Endothelial cell of hepatic sinusoid (primary cell): ENCODE measurements around the gene SKP2.
"Not testable (repeated sequence)": the region's sequence is repeated elsewhere in the genome, so short reads cannot be mapped to it uniquely, and the experiment has no call there.

Experiments
- in situ Hi-C: cut with HindIII; loops from 2 replicates; pipeline ENCODE4 v1.10.0; 2017; ENCODE audit warnings: low sequenced_read_pairs

SKP2 gene

DNA sequence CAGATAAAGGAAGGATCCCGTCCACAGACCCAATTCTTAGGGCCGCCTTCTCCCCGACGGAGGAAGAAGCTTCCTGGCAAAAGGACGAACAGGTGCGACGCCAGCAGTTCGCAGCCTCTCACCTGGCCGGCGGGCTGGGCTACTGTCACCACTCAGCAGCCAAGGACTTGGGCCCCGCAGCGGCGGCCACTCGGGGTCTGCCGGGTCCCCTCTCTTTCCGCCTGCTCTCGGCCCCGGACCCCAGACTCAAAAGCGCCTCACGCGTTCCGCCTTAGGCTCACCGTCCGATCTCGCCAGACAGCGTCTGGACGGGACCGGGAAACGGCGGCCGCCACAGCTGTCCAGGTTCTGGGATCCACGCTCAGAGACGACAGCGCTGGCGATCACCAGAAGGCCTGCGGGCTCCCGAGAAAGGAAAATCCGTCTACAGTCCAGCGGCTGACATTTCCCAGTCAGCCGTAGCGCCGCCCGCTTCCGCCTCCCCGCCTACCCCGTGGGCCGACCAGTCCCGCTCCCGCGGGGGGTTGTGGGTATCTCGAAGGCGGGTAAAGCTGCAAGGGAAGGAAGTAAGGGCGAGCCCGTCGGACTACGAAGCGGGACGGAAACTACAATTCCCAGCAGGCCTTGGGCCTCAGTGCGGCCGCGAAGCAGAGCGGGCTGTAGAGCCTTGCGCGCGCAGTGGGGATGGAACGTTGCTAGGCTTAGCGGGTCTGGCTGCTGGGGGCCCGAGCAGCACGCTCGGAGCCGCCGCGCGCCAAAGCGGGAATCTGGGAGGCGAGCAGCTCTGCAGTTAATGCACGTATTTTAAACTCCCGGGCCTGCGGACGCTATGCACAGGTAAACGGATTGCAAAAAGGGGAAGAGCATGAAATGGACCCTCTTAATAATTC, at the start of gene SKP2, which contains the start of gene LMBRD2:
SKP2 (plus strand) TSS at position 678 of the 890 bp plus-strand sequence; CDS start at position 830, 152 bp downstream.
LMBRD2 (minus strand) TSS at position 454 of the 890 bp plus-strand sequence. CDS start 8,538 bp downstream, outside the sequence.
- in situ Hi-C loops, result loop anchor here (5.0 kb wide), 1 partner anchor 59 kb away; no protein-coding TSS in a partner anchor

DNA sequence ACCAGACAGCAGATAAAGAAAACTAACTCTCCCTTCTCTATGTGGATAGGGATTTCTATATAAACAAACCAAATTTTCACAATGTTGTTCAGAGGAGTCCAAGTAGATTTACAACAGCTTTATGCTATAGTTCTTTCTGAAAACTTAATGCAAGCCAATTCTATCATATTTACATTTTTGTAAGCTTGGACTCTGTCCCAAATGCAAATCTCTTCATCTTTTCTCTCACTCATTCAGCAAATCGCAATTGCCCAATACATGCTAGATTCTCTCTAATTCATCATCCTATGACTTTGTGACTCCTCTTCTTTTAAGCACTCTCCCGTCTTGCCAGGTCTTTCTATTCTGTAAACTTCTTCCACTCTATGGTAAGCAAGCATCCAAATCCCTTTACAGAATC, 46.1 kb upstream of the SKP2 start:
- in situ Hi-C loops, result no loop called here

DNA sequence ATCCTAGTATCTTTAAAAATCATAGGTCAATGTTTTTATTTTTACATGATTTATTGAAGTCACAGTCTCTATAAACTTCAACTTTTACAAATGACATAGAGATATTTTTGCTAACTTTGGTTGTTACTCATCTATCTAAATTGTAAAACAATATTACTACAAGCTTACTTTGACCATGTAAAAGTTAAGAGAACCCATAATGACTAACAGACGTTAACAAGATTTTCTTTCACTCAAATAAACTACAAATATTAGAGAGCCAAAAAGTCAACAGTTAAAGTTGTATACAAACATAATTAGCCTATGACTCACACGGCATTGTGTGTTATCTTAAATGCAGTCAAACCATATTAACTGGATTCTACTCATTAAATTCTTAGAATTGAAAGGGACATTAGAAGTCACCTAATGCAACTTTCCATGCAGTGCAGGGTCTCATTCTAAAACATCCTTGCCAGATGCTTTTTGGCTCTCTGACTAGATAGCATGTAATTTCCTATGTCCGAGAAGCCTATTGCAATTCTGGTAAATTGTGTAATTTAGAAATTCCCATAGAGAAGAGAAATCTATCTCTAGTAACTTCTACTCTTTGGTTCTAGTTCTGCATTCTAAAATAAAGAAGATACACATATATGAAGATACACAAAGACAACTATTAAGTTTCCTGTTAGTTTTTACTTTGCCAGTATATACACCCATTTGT, 43.0 kb upstream of the SKP2 start:
- in situ Hi-C loops, result no loop called here

DNA sequence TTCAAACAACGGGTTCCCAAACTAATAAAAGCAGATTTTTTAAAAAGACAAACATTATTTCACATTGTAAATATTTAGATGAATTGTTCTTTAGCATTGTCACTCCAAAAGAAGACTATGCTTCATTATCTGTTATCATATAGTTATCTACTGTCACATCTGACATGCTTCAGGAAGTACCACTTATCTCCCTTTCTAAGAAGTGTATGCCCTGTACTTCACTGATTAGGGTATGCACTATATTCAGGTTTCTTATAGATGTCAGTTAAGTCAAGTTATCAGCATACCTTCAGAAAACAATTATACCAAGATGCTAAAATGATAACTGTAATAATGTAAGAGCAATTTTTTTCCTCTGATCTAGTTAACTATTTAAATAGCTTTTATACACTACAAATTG, 40.7 kb upstream of the SKP2 start:
- in situ Hi-C loops, result no loop called here

DNA sequence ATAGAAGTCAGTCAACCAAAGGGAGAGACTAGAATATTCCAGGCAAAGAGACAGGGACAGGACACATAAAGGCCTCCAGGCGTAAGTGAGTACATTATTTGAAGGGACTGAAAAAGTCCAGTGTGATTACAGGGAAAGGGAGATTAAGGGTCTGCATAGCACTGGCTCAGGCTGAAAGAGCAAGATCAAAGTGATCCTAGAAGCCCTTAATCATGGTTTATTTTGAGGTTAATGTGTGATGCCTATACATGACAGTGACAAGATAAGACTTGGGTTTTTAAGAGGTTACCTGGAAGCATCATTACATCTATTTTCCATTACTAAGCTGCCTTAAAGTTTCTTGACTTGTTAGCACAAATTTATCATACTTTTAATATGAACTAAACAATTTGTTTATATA, 26.0 kb upstream of the SKP2 start:
- in situ Hi-C loops, result no loop called here

DNA sequence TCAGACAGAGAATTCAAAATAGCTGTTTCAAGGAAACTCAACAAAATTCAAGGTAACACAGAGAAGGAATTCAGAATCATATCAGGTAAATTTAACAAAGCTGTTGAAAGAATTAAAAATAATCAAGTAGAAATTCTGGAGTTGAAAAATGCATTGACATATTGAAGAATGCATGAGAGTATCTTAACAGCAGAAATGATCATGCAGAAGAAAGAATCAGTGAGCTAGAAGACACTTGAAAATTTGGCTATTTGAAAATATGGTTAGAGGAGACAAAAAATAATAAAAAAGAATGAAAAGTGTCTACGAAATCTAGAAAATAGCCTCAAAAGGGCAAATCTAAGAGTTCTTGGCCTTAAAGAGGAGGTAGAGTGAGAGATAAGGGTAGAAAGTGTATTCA, 23.1 kb upstream of the SKP2 start:
- in situ Hi-C loops, result no loop called here

DNA sequence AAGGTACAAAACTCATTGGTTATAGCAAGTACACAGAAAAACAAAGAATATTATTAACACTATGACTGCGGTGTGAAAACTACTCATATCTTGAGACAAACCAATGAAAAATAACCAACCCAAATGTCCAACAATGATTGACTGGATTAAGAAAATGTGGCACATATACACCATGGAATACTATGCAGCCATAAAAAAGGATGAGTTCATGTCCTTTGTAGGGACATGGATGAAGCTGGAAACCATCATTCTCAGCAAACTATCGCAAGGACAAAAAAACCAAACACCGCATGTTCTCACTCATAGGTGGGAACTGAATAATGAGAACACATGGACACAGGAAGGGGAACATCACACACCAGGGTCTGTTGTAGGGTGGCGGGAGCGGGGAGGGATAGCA, 22.2 kb upstream of the SKP2 start:
- in situ Hi-C loops, result not testable (repeated sequence)

DNA sequence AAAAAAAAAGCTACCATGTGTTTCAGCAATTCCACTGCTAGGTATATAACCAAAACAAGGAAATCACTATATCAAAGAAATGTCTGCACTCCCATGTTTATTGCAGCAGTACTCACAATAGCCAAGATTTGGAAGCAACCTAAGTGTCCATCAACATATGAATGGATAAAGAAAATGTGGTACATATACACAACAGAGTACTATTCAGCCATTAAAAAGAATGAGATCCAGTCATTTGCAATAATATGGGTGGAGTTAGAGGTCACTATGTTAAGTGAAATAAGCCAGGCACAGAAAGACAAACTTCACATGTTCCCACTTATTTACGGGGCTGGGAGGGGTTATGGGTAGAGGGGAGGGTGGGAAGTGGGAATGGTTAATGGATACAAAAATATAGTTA, 18.9 kb upstream of the SKP2 start:
- in situ Hi-C loops, result not testable (repeated sequence)

DNA sequence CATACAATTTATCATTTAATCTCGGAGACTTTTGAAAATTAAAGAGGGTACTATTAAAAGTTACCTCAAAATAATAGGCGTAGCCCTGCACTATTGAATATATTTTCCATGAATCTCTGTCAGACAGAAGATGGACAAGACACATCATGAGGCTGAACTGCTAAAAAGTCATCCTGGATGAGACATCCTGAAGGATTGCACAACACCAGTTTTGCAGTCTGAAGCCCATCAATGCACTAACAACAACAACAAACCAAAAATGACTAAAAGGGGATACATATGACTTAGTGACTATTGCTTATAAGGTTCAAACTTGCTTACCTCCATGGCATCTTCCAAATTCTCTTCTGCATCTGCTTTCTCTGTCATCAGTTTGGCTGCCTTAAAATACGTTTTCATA, 15.9 kb upstream of the SKP2 start:
- in situ Hi-C loops, result no loop called here

DNA sequence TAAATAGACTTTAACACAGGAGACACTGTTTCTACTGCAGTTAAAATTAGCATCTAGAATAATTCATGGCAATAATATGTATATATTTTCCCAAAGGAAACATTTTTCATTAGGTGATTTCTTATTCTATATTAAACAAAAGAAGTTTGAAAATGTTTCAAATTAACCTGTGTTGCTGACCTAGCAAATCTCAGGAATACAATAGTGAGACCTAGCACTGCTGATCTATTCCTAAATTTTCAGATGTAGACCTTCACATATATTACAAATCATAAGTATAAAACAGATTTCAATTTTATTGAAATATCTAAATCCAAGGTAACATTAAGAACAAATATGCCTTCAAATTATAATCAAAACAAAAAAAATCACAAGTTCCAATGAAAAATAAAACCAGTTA, 15.3 kb upstream of the SKP2 start:
- in situ Hi-C loops, result no loop called here

DNA sequence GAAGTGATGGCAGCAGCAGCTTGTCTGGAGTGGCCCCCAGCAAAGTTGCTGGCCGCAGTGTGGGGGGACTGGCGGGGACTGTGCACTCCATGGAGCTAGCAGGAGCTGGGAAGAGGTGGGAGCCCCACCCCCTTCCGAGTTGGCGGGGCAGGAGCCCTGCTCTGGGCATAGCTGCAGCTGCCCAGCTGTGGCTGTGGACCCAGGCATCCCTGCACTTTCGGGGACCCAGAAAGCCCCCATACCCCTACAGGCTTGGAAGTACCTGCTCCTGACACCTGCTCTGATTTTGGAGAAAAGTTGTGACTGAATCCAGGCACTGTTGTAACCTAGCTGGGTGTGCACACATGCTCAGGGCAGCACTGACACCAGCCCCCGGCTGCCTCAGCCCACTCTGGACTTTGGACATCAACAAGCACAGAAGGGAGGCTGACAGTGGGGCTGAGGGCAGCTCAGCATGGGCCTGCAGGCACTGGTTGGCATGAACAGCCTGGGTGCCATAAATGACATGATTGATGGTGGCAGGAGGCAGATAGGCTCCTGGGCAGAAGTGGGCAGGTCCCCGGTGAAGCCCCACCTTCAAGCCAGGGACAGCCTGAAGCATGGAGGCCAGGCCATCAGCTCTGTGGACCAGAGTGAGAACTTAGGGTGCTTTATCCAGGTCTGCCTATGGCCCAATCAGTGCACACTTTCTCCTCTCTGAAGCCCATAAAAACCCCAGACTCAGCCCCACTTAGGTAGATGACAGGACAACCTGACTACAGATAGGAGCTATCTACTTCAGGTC, 12.8 kb upstream of the SKP2 start:
- in situ Hi-C loops, result no loop called here

DNA sequence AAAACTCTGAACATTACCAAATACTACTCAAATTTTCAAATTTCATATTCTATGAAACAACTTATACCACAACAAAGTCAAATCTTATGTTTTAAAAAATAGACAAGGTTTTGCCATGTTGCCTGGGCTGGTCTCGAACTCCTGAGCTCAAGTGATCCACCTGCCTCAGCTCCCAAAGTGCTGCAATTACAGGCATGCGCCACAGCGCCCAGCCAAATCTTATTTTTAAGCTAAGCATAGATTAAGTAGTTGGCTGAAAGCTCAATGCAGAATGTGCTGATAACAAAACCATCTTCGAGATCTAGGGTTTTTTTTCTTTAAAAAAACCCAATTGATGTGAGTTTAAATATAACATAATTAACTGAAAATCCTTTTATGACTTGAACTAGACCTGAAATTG, 6.6 kb upstream of the SKP2 start:
- in situ Hi-C loops, result no loop called here

DNA sequence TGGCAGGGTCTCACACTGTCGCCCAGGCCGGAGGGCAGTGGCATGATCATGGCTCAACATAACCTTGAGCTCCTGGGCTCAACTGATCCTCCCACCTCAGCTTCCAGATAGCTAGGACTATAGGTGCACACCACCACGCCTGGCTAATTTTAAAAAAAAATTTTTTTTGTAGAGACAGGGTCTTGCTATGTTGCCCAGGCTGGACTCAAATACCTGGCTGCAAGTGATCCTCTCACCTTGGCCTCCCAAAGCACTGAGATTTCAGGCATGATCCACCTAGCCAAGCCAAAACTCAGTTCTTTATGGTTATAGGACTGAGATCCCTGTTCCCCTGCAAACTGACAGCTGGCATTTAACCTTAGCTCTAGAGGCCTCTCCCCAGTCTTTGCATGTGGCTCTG, 5.5 kb upstream of the SKP2 start:
- in situ Hi-C loops, result no loop called here

DNA sequence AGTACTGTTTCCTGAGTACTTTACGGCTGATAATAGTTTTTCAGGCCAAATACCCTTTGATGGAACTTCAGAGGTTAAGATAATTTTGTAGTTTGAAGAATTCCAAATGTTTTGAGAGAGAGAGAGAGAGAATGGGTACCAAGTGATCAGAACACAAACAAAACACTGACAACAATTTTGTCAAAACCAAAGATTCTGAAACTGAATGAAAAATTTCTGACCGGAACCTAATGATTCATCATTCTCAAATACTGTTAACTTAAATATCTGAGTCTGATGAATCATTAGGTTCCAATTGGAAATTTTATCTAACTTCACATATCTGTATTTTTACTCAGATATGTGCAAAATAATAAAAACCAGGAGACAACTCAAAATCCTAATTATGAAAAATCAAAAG, 4.2 kb upstream of the SKP2 start:
- in situ Hi-C loops, result no loop called here

DNA sequence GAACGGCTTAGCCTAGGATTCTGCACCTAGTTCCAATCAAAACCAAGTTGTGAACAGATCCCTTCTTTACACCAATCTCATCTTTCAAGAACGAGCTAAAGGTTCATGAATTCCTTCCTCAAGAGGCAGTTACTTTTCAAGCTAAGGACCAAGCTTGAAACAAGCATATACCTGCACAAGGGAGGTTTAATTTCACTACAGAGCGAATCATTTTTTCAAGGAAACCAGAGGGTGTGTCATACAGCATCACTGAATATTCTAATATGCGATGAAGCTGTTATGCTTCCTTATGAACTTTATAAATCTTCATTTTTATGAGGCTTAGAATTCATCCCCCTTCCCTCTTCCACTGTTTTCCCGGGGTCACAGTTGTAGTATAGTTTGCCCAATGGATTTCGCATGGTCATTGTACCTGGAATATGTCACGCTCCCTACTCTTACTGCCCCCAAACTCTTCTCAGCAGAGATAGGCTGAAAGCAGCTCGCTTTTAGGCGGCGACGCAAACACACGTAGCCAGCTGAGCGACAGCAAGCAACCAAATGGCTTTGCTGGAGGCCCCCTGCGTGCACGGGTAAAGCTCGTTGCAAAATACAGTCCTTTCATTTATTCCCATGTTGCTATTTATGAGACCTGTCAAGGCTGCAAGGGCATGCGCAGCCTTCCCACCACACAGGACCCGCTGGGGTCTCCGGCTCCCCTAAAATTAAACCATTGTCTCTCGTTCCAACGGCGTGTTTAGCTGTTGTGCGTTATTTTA, 1.1 kb upstream of the SKP2 start:
- in situ Hi-C loops, result loop anchor here (5.0 kb wide), 1 partner anchor 59 kb away; no protein-coding TSS in a partner anchor

DNA sequence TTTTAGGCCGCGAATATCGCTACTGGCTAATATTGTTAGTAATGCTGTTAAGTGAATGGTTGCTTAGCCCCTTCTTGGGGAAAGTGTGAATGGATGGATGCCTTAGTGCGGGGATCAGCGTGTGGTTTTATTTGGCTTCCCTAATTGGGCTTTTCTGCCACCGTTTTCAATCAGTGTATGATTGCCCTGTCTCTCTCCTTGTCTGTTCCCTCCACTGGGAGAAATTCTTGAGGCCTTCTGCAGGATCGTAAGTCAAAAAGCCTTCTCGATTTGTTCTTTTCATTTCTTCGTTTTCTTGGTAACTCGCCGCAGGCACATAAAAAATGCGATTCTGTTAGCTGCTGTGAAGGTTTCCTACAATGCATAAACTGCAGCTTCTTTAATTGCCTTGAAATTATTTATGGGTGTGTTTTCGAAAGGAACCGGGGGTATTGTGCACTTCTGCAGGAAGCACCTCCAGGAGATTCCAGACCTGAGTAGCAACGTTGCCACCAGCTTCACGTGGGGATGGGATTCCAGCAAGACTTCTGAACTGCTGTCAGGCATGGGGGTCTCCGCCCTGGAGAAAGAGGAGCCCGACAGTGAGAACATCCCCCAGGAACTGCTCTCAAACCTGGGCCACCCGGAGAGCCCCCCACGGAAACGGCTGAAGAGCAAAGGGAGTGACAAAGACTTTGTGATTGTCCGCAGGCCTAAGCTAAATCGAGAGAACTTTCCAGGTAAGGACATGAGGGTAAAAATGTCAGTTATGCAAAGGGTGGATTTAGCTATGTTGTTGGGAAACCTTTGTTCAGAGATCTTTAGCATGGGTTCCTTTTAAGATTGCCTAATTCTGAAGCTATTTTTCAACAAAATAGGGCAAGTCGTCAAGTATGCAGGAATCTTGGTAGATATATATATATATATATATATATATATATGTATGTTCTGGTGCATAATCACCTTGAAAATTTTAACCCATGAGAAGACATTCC, 700 bp downstream of the SKP2 start:
- in situ Hi-C loops, result loop anchor here (5.0 kb wide), 1 partner anchor 60 kb away; no protein-coding TSS in a partner anchor

DNA sequence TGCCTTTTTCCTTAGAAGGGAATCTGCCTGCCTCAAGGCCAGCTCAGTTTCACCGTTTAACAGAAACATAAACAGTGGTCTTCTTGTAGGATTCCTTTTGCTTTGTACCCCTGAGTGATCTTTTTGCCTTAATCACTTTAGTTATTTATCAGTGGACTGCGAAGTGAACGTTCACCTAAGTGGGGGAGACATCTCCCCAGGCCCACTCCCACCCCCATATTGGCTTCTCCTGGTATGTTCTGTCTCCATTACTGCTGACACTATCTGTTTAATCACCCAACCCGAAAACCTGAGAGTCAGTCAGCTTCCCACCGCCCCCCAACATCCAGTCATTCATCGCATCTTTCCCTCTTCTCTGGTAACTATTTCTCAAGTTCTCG, 1.4 kb downstream of the SKP2 start:
- in situ Hi-C loops, result loop anchor here (5.0 kb wide), 1 partner anchor 61 kb away; no protein-coding TSS in a partner anchor

DNA sequence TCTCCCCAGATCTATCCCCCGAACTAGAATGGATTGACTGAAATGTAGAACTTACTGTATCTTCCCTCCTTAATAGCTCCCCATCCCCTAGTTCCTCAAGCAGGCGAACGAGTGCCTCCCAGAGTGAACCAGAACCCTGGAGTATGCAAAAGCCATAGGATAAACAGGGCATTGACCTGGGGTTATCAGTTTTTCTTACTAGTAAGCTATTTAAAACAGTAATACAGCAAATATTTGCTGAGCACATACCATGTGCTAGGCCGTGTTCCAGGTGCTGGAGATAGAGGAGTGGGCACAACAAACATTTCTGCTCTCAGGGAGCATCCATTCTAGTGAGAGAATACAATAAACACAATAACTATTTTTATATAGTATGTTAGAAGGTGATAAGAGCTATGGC, 1.8 kb downstream of the SKP2 start:
- in situ Hi-C loops, result loop anchor here (5.0 kb wide), 1 partner anchor 61 kb away; no protein-coding TSS in a partner anchor

DNA sequence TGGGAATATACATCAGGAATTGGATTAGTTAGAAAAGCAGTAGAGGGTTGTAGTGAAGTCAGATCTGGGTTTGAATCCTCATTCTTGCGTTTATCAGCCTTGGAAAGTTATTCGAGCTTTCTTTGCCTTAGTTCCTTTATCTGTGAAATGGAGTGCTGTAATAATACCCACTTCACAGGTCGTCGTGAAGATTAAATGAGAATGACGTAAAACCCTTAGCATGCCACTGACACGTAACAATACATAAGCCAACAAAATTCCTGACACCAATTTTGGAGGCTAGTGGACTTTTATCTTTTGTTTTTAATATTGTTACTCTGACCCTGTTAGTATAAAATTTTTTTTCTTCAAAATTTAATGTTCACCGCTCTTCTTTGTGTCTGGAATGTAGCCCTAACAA, 3.4 kb downstream of the SKP2 start:
- in situ Hi-C loops, result no loop called here
